Caco-2 (cell line): ENCODE measurements around the gene CLEC4M. TPM values are rescaled to one million over a fixed set of nuclear protein-coding genes. Genes with fewer than 3 reads are reported as not detected.

Experiments
- BruUV-seq: library from RNA; stranded (reverse); fragments of 400-500 nt; replicated peaks from 2 replicates; lab custom pipeline; 2021; lab: Mats Ljungman, UMichigan
- CTCF ChIA-PET: fragments of 300-600 bp; sonication (Branson Sonifier 250); formaldehyde crosslinking; loops from one replicate; lab custom pipeline; 2022; ENCODE audit warnings: antibody characterized with exemption; lab: Charles Lee
- POLR2A ChIA-PET: fragments of 300-600 bp; sonication (Branson Sonifier 250); formaldehyde crosslinking; loops from one replicate; lab custom pipeline; 2022; ENCODE audit warnings: antibody characterized with exemption; lab: Charles Lee
- DNase-seq, 2 experiments: peaks; one replicate each; pipeline versions ENCODE4 v3.0.0 to v3.0.0-alpha.2; 2020 to 2022
- H3K27me3 ChIP-seq: replicated peaks from 2 replicates; pipeline ENCODE4 v1.6.0; 2011; ENCODE audit warnings: low read length; ENCODE audit not compliant: control insufficient read depth, insufficient read depth
- H3K36me3 ChIP-seq: 2 replicates; pipeline ENCODE4 v1.5.1; 2011; ENCODE audit warnings: low read length; ENCODE audit not compliant: control insufficient read depth, insufficient read depth
- H3K4me1 ChIP-seq: fragments of 250-450 bp; sonication (Bioruptor Pico); 2 replicates; pipeline ENCODE4 v1.5.1; 2020; ENCODE audit warnings: mild to moderate bottlenecking
- H3K4me3 ChIP-seq: 2 replicates; pipeline ENCODE4 v1.5.1; 2011; ENCODE audit warnings: low read depth, mild to moderate bottlenecking, control low read depth, low read length
- H3K9me3 ChIP-seq: fragments of 250-450 bp; sonication (Bioruptor Pico); 2 replicates; pipeline ENCODE4 v1.5.1; 2020; ENCODE audit warnings: mild to moderate bottlenecking, moderate library complexity
- H3K27ac Mint-ChIP-seq: one replicate; pipeline ENCODE4 v1.8.0; 2022; ENCODE audit warnings: mixed read lengths; ENCODE audit not compliant: unreplicated experiment
- H3K27me3 Mint-ChIP-seq: one replicate; pipeline ENCODE4 v1.8.0; 2022; ENCODE audit warnings: mixed read lengths; ENCODE audit not compliant: insufficient read depth, unreplicated experiment
- H3K36me3 Mint-ChIP-seq: one replicate; pipeline ENCODE4 v1.8.0; 2022; ENCODE audit warnings: mild to moderate bottlenecking, mixed read lengths; ENCODE audit not compliant: insufficient read depth, unreplicated experiment
- H3K4me1 Mint-ChIP-seq: one replicate; pipeline ENCODE4 v1.8.0; 2022; ENCODE audit warnings: low read depth, mixed read lengths; ENCODE audit not compliant: unreplicated experiment
- H3K4me3 Mint-ChIP-seq: one replicate; pipeline ENCODE4 v1.8.0; 2022; ENCODE audit warnings: mild to moderate bottlenecking, moderate library complexity, mixed read lengths; ENCODE audit not compliant: unreplicated experiment
- H3K9me3 Mint-ChIP-seq: one replicate; pipeline ENCODE4 v1.8.0; 2022; ENCODE audit warnings: mixed read lengths; ENCODE audit not compliant: unreplicated experiment
- CTCF ChIP-seq, 2 experiments: fragments of 200-600 bp in 1 of 2; IDR thresholded peaks; 1 replicate in 1 of 2; 2 replicates in 1 of 2; pipeline versions ENCODE4 v1.5.1 to v1.8.0; 2011 to 2022; ENCODE audit warnings: antibody characterized with exemption in 1 of 2, control low read depth in 1 of 2, inconsistent platforms in 1 of 2, low read depth in 1 of 2, low read length in 1 of 2, mild to moderate bottlenecking in 1 of 2, moderate library complexity in 1 of 2; ENCODE audit not compliant: insufficient read depth in 1 of 2, severe bottlenecking in 1 of 2, unreplicated experiment in 1 of 2
- intact Hi-C: fragments of 100-400 bp; cut with micrococcal nuclease; formaldehyde crosslinking; loops from one replicate; pipeline ENCODE4 v1.10.0; 2022; ENCODE audit not compliant: unreplicated experiment
- total RNA-seq: library from RNA; stranded (reverse); gene quantifications from 2 replicates; pipeline ENCODE4 v1.2.3, GENCODE V29; 2022

Gene CLEC4M
- total RNA-seq, 1 experiment from 2014 or later, result not detected

DNA sequence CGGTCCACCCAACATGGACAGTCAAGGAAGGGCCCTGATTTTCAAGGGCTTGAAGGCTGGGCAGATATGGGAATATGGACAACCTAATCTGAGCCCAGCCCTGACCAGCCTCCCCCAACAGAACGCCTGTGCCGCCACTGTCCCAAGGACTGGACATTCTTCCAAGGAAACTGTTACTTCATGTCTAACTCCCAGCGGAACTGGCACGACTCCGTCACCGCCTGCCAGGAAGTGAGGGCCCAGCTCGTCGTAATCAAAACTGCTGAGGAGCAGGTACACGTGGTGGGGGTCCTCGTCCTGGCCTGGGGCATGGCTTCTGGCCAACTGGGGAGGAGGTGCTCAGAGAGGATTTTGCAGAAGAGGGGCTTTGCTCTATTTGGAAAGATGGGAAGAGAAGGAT, 3.5 kb downstream of the CLEC4M start:
- intact Hi-C loops, result no loop called here
- Histone ChIP-seq H3K9me3 (no peaks in the 10 kb centered on the region), H3K4me1 (no peaks in the 10 kb centered on the region), H3K27me3 (no peaks in the 10 kb centered on the region), H3K4me3 (no peak overlapping the region), H3K36me3 (no peaks in the 10 kb centered on the region)
- POLR2A ChIA-PET, result no interaction called here
- Mint-ChIP-seq H3K27me3 (peaks cover 6% of the 10 kb centered on the region), H3K27ac (no peak overlapping the region), H3K4me1 (no peaks in the 10 kb centered on the region), H3K36me3 (no peaks in the 10 kb centered on the region), H3K4me3 (no peak overlapping the region), H3K9me3 (no peaks in the 10 kb centered on the region)
- no peak for DNase-seq
- CTCF ChIA-PET, result no interaction called here
- TF ChIP-seq CTCF (IDR thresholded peaks at IDR 0.05; ENCODE audit: insufficient read depth in 1 of 2, low read depth in 1 of 2, low read length in 1 of 2, severe bottlenecking in 1 of 2, unreplicated experiment in 1 of 2), result no peak
- BruUV-seq, result no TSS peak

GRCh38 chr19:7767487-7767886, 4.4 kb downstream of the CLEC4M start:
- no TSS peak for BruUV-seq
- Histone ChIP-seq H3K9me3 (no peaks in the 10 kb centered on the region), H3K27me3 (no peaks in the 10 kb centered on the region), H3K4me3 (no peak overlapping the region), H3K36me3 (no peaks in the 10 kb centered on the region), H3K4me1 (no peaks in the 10 kb centered on the region)
- no peak overlapping the region for H3K27ac Mint-ChIP-seq
- peaks cover 6% of the 10 kb centered on the region for H3K27me3 Mint-ChIP-seq
- no peaks in the 10 kb centered on the region for H3K9me3 Mint-ChIP-seq
- ChIA-PET CTCF (no interaction called here), POLR2A (no interaction called here)
- no peak for TF ChIP-seq CTCF (IDR thresholded peaks at IDR 0.05; ENCODE audit: insufficient read depth in 1 of 2, low read depth in 1 of 2, low read length in 1 of 2, severe bottlenecking in 1 of 2, unreplicated experiment in 1 of 2)
- intact Hi-C loops, result no loop called here
- no peak for DNase-seq
- H3K4me3 Mint-ChIP-seq, result no peak overlapping the region
- no peaks in the 10 kb centered on the region for H3K36me3 Mint-ChIP-seq
- H3K4me1 Mint-ChIP-seq, result peaks cover 3% of the 10 kb centered on the region

DNA sequence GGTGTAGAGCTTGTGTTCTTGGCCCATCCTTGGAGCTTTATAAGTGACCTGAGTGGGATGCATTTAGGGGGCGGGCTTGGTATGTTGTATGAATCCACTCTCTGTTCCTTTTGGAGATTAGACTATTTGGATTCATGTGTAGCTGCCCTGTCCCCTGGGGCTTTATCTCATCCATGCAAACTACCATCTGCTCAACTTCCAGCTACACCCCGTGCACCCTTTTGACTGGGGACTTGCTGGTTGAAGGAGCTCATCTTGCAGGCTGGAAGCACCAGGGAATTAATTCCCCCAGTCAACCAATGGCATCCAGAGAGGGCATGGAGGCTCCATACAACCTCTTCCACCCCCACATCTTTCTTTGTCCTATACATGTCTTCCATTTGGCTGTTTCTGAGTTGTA, 6.1 kb downstream of the CLEC4M start:
- CTCF ChIA-PET, result no interaction called here

More for the DNA sequence above, 6.1 kb downstream of the CLEC4M start:
- no peaks in the 10 kb centered on the region for H3K9me3 Mint-ChIP-seq
- Histone ChIP-seq H3K4me1 (no peaks in the 10 kb centered on the region), H3K36me3 (no peaks in the 10 kb centered on the region), H3K9me3 (no peaks in the 10 kb centered on the region), H3K4me3 (no peak overlapping the region), H3K27me3 (no peaks in the 10 kb centered on the region)
- peaks cover 9% of the 10 kb centered on the region for H3K4me1 Mint-ChIP-seq
- no peak overlapping the region for H3K4me3 Mint-ChIP-seq
- intact Hi-C loops, result no loop called here
- POLR2A ChIA-PET, result no interaction called here
- no peaks in the 10 kb centered on the region for H3K36me3 Mint-ChIP-seq
- peaks cover 6% of the 10 kb centered on the region for H3K27me3 Mint-ChIP-seq
- BruUV-seq, result no TSS peak
- no peak for TF ChIP-seq CTCF (IDR thresholded peaks at IDR 0.05; ENCODE audit: insufficient read depth in 1 of 2, low read depth in 1 of 2, low read length in 1 of 2, severe bottlenecking in 1 of 2, unreplicated experiment in 1 of 2)
- DNase-seq, result no peak
- H3K27ac Mint-ChIP-seq, result no peak overlapping the region
